Inferior parietal cortex (tissue), 1 donor: ENCODE data around the gene GBX2.

Experiments
- DNase-seq: peaks from one replicate; pipeline ENCODE4 v3.0.0-alpha.2; 2016; ENCODE audit errors: extremely low spot score

GBX2 gene

GRCh38 chr2:236180831-236181453 is 12.8 kb upstream of the GBX2 start:
- peak; percentile 36 for DNase-seq

GRCh38 chr2:236180076-236180816 is 12.1 kb upstream of the GBX2 start:
- no peak for DNase-seq

GRCh38 chr2:236179236-236180075 is 11.3 kb upstream of the GBX2 start:
- DNase-seq, result no peak

- DNase-seq, result no peak
Measured at GRCh38 chr2:236178890-236179235, 10.7 kb upstream of the GBX2 start.

GRCh38 chr2:236177967-236178889 is 10.0 kb upstream of the GBX2 start:
- peak; percentile 36 for DNase-seq

GRCh38 chr2:236177604-236177966 is 9.4 kb upstream of the GBX2 start:
- no peak for DNase-seq

GRCh38 chr2:236176951-236177350 is 8.8 kb upstream of the GBX2 start:
- DNase-seq, result no peak

- DNase-seq, result no peak
Measured at GRCh38 chr2:236176417-236176816, 8.2 kb upstream of the GBX2 start.

- DNase-seq, result no peak
Measured at GRCh38 chr2:236175548-236176150, 7.5 kb upstream of the GBX2 start.

- DNase-seq, result no peak
Measured at GRCh38 chr2:236173729-236174607, 5.8 kb upstream of the GBX2 start.

- DNase-seq, result no peak
Measured at GRCh38 chr2:236173036-236173728, 5.0 kb upstream of the GBX2 start.

GRCh38 chr2:236172255-236173035 is 4.3 kb upstream of the GBX2 start:
- no peak for DNase-seq

- DNase-seq, result no peak
Measured at GRCh38 chr2:236171680-236172254, 3.6 kb upstream of the GBX2 start.

GRCh38 chr2:236171181-236171679 is 3.0 kb upstream of the GBX2 start:
- no peak for DNase-seq

GRCh38 chr2:236170590-236171165 is 2.5 kb upstream of the GBX2 start:
- DNase-seq, result no peak

- DNase-seq, result no peak
Measured at GRCh38 chr2:236169741-236170589, 1.8 kb upstream of the GBX2 start.

- no peak for DNase-seq
Measured at GRCh38 chr2:236169151-236169721, 1.1 kb upstream of the GBX2 start.
